SU-DHL-6 (cell line): ENCODE data around the gene ASTN2.

Experiments
- EZH2phosphoT487 ChIP-seq: fragments of 200-600 bp; sonication (generic), shearing (Covaris generic); conservative IDR thresholded peaks from 2 replicates; pipeline ENCODE4 v1.6.1; 2018; ENCODE audit warnings: mild to moderate bottlenecking, antibody characterized with exemption, low read length, moderate library complexity, mixed read lengths
- TF ChIP-seq, protein P1 (sequence below): fragments of 200-600 bp; sonication (generic); IDR thresholded peaks from one replicate; pipeline ENCODE4 v1.5.1; 2017; ENCODE audit warnings: antibody characterized with exemption, mild to moderate bottlenecking, low read length, moderate library complexity; ENCODE audit not compliant: insufficient read depth, poor library complexity, severe bottlenecking

DNA sequence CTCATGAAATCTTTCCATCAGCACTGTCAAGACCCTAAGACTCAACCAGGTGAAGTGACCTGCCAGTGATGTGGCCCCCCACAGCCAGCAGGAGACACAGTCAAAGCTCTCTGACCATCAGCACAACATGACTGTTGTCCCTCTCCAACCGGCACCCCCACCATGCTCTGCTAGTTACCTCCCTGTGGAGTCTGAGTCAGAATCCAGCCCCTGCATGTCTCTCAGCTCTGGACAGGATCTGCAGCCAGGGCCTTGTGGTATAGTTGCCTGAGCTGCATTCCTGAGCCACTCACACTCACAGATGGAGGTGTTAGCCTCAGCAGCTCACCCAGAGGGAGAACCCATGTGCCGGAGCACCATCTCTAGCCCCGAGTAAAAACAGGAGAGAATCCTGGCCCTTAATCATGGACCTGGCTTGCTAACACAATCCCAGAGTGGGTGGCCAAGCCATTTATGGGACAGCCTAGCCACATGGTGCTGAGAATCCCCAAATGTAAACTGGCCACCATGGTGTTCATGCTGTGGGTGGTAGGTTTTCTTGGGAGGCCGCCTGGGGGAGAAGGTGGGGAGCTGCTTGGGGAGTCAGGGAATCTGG is 1023.5 kb downstream of the ASTN2 start:
- TF ChIP-seq, protein P1, sequence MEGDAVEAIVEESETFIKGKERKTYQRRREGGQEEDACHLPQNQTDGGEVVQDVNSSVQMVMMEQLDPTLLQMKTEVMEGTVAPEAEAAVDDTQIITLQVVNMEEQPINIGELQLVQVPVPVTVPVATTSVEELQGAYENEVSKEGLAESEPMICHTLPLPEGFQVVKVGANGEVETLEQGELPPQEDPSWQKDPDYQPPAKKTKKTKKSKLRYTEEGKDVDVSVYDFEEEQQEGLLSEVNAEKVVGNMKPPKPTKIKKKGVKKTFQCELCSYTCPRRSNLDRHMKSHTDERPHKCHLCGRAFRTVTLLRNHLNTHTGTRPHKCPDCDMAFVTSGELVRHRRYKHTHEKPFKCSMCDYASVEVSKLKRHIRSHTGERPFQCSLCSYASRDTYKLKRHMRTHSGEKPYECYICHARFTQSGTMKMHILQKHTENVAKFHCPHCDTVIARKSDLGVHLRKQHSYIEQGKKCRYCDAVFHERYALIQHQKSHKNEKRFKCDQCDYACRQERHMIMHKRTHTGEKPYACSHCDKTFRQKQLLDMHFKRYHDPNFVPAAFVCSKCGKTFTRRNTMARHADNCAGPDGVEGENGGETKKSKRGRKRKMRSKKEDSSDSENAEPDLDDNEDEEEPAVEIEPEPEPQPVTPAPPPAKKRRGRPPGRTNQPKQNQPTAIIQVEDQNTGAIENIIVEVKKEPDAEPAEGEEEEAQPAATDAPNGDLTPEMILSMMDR = no peak
- no peak for TF ChIP-seq EZH2phosphoT487
